H9 (cell line): ENCODE results near the gene RSF1. TPM values are rescaled to one million over a fixed set of nuclear protein-coding genes. Genes with fewer than 3 reads are reported as not detected.

ENCODE experiments used
- DNase-seq: peaks from one replicate; pipeline ENCODE4 v3.0.0-alpha.2; 2017
- H2AFZ ChIP-seq: one replicate; pipeline ENCODE4 v1.6.1; 2013; ENCODE audit warnings: mild to moderate bottlenecking, low read length, control low read depth, moderate library complexity
- H2AK5ac ChIP-seq: 2 replicates; pipeline ENCODE4 v1.6.1; 2013; ENCODE audit warnings: low read length, control low read depth, mixed read lengths; ENCODE audit not compliant: insufficient read length
- H2BK120ac ChIP-seq: one replicate; pipeline ENCODE4 v1.6.1; 2013; ENCODE audit warnings: low read depth, mild to moderate bottlenecking, low read length, control low read depth, inconsistent platforms; ENCODE audit not compliant: poor library complexity, severe bottlenecking
- H2BK12ac ChIP-seq: 2 replicates; pipeline ENCODE4 v1.6.1; 2013; ENCODE audit warnings: low read length, control low read depth, mixed read lengths, low read depth; ENCODE audit not compliant: insufficient read length
- H2BK15ac ChIP-seq: 2 replicates; pipeline ENCODE4 v1.6.1; 2013; ENCODE audit warnings: low read depth, low read length, control low read depth
- H2BK20ac ChIP-seq: one replicate; pipeline ENCODE4 v1.6.1; 2013; ENCODE audit warnings: low read depth, mild to moderate bottlenecking, low read length, control low read depth, inconsistent platforms; ENCODE audit not compliant: poor library complexity, severe bottlenecking
- H2BK5ac ChIP-seq: 2 replicates; pipeline ENCODE4 v1.6.1; 2013; ENCODE audit warnings: low read length, control low read depth, mixed read lengths; ENCODE audit not compliant: insufficient read length
- H3K14ac ChIP-seq: 2 replicates; pipeline ENCODE4 v1.6.1; 2013; ENCODE audit warnings: low read length, control low read depth; ENCODE audit not compliant: insufficient read depth
- H3K18ac ChIP-seq: 2 replicates; pipeline ENCODE4 v1.6.1; 2013; ENCODE audit warnings: low read depth, mild to moderate bottlenecking, mixed read lengths, low read length, control low read depth; ENCODE audit not compliant: insufficient read length
- H3K23ac ChIP-seq: 2 replicates; pipeline ENCODE4 v1.6.1; 2013; ENCODE audit warnings: low read length, control low read depth, mixed read lengths, low read depth; ENCODE audit not compliant: insufficient read length
- H3K23me2 ChIP-seq: 2 replicates; pipeline ENCODE4 v1.6.1; 2013; ENCODE audit warnings: low read depth, mild to moderate bottlenecking, mixed read lengths, low read length, control low read depth; ENCODE audit not compliant: insufficient read length, poor library complexity, severe bottlenecking
- H3K27ac ChIP-seq: 2 replicates; pipeline ENCODE4 v1.5.1; 2013; ENCODE audit warnings: low read length, control low read depth, mixed read lengths, low read depth; ENCODE audit not compliant: insufficient read length
- H3K27me3 ChIP-seq: 2 replicates; pipeline ENCODE4 v1.6.1; 2013; ENCODE audit warnings: low read length, control low read depth, inconsistent platforms; ENCODE audit not compliant: insufficient read depth
- H3K4ac ChIP-seq: 2 replicates; pipeline ENCODE4 v1.6.1; 2013; ENCODE audit warnings: low read depth, mild to moderate bottlenecking, control low read depth, inconsistent platforms, low read length, moderate library complexity
- H3K4me1 ChIP-seq: 2 replicates; pipeline ENCODE4 v1.6.1; 2013; ENCODE audit warnings: low read length, control low read depth, inconsistent platforms; ENCODE audit not compliant: insufficient read depth
- H3K4me2 ChIP-seq: 2 replicates; pipeline ENCODE4 v1.6.1; 2013; ENCODE audit warnings: low read length, control low read depth, mixed read lengths; ENCODE audit not compliant: insufficient read length, insufficient read depth
- H3K56ac ChIP-seq: 2 replicates; pipeline ENCODE4 v1.6.1; 2013; ENCODE audit warnings: low read depth, mild to moderate bottlenecking, mixed read lengths, low read length, control low read depth; ENCODE audit not compliant: insufficient read length
- H3K79me1 ChIP-seq: 2 replicates; pipeline ENCODE4 v1.6.1; 2013; ENCODE audit warnings: low read depth, mild to moderate bottlenecking, moderate library complexity, low read length, control low read depth, inconsistent platforms; ENCODE audit not compliant: insufficient read depth, poor library complexity, severe bottlenecking
- H3K79me2 ChIP-seq: 2 replicates; pipeline ENCODE4 v1.6.1; 2013; ENCODE audit warnings: low read length, control low read depth, inconsistent platforms; ENCODE audit not compliant: insufficient read depth
- H3K9ac ChIP-seq: 2 replicates; pipeline ENCODE4 v1.6.1; 2013; ENCODE audit warnings: low read length, control low read depth, mixed read lengths; ENCODE audit not compliant: insufficient read length; ENCODE audit errors: extremely low read depth
- H3K9me3 ChIP-seq: one replicate; pipeline ENCODE4 v1.6.1; 2013; ENCODE audit warnings: low read depth, low read length, inconsistent platforms; ENCODE audit not compliant: control insufficient read depth
- H3T11ph ChIP-seq: one replicate; pipeline ENCODE4 v1.6.1; 2013; ENCODE audit warnings: mild to moderate bottlenecking, low read length, control low read depth, inconsistent platforms
- H4K20me1 ChIP-seq: one replicate; pipeline ENCODE4 v1.6.1; 2013; ENCODE audit not compliant: control insufficient read depth, insufficient read length, insufficient read depth
- H4K5ac ChIP-seq: 2 replicates; pipeline ENCODE4 v1.6.1; 2013; ENCODE audit warnings: low read depth, mild to moderate bottlenecking, mixed read lengths, low read length, control low read depth; ENCODE audit not compliant: insufficient read length
- H4K8ac ChIP-seq: replicated peaks from 2 replicates; pipeline ENCODE4 v1.6.1; 2013; ENCODE audit warnings: low read length, control low read depth, mixed read lengths, low read depth; ENCODE audit not compliant: insufficient read length
- H4K91ac ChIP-seq: 2 replicates; pipeline ENCODE4 v1.6.1; 2013; ENCODE audit warnings: low read depth, mild to moderate bottlenecking, moderate library complexity, mixed read lengths, low read length, control low read depth; ENCODE audit not compliant: insufficient read length
- H3K27ac Mint-ChIP-seq, 3 experiments: 2 replicates in 2 of 3; 3 replicates in 1 of 3; pipeline ENCODE4 v1.8.0; 2020 to 2021; ENCODE audit warnings: mixed read lengths in 3 of 3, mild to moderate bottlenecking in 1 of 3, moderate library complexity in 1 of 3
- H3K27me3 Mint-ChIP-seq: 2 replicates; pipeline ENCODE4 v1.8.0; 2021; ENCODE audit warnings: low read depth, mild to moderate bottlenecking, moderate library complexity, mixed read lengths
- H3K36me3 Mint-ChIP-seq, 3 experiments: 2 replicates in 2 of 3; 3 replicates in 1 of 3; pipeline ENCODE4 v1.8.0; 2020 to 2021; ENCODE audit warnings: low read depth in 3 of 3, mixed read lengths in 3 of 3; ENCODE audit not compliant: insufficient read depth in 1 of 3
- H3K4me1 Mint-ChIP-seq, 2 experiments: 2 replicates each; pipeline ENCODE4 v1.8.0; 2020; ENCODE audit warnings: mixed read lengths in 2 of 2
- H3K4me3 Mint-ChIP-seq, 2 experiments: 2 replicates in 1 of 2; 3 replicates in 1 of 2; pipeline ENCODE4 v1.8.0; 2020 to 2021; ENCODE audit warnings: mild to moderate bottlenecking in 2 of 2, mixed read lengths in 2 of 2, moderate library complexity in 1 of 2
- H3K9me3 Mint-ChIP-seq, 2 experiments: 2 replicates in 1 of 2; 3 replicates in 1 of 2; pipeline ENCODE4 v1.8.0; 2020; ENCODE audit warnings: mild to moderate bottlenecking in 2 of 2, mixed read lengths in 2 of 2, moderate library complexity in 1 of 2
- whole genome bisulfite sequencing: extraction: QIAGEN DNeasy Blood & Tissue Kit; methylation state at CpG from one replicate; pipeline ENCODE4 v1.1.7; 2013; ENCODE audit warnings: missing lambda C conversion rate, low lambda C conversion rate, mixed read lengths; ENCODE audit not compliant: insufficient read length; ENCODE audit errors: extremely low coverage; 5-methylcytosine and 5-hydroxymethylcytosine counted together
- total RNA-seq: library from RNA; stranded (reverse); gene quantifications from 2 replicates; pipeline ENCODE4 v1.2.1, GENCODE V29; 2021
- TF ChIP-seq, protein P1 (sequence below): fragments of 200-600 bp; sonication (generic); conservative IDR thresholded peaks from 3 replicates; pipeline ENCODE4 v1.8.0; 2021; ENCODE audit warnings: antibody characterized with exemption, mild to moderate bottlenecking

Gene RSF1
- total RNA-seq, 1 experiment from 2014 or later, result 82.6 TPM

DNA sequence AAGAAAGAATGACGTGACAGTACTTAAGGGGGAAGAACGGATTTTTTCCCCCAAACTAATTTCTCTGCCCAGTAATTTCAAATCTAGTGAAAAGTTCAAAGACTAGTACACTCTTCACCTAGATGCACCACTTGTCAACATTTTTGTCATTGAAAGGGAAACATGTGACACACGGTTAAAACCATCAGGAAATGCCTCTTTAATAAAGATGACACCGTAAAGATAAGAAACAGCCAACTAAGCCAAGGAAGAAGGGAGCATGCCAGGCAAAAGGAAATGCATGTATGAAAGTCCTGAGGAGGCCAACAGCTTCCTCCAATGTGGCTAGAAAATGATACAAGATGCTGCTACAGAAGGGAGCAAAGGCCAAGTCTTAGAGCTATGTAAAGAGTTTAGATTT is 49.4 kb downstream of the RSF1 start:
- H3K14ac ChIP-seq, result no peak overlapping the region
- Mint-ChIP-seq H3K4me1 (peaks cover 24 to 31% of the 10 kb centered on the region in 2 experiments), H3K27ac (peak overlapping the region in 1 of 3 experiments; percentile 17; a peak in 1 of 7 replicates), H3K27me3 (no peaks in the 10 kb centered on the region), H3K9me3 (no peaks in the 10 kb centered on the region), H3K4me3 (no peak overlapping the region), H3K36me3 (peaks cover 0 to 2% (median 0%) of the 10 kb centered on the region in 3 experiments; a peak in 1 of 7 replicates)
- no peak overlapping the region for H2BK120ac ChIP-seq
- H2BK5ac ChIP-seq, result no peak overlapping the region
- peaks cover 5% of the 10 kb centered on the region for H3K4me1 ChIP-seq
- TF ChIP-seq, protein P1, sequence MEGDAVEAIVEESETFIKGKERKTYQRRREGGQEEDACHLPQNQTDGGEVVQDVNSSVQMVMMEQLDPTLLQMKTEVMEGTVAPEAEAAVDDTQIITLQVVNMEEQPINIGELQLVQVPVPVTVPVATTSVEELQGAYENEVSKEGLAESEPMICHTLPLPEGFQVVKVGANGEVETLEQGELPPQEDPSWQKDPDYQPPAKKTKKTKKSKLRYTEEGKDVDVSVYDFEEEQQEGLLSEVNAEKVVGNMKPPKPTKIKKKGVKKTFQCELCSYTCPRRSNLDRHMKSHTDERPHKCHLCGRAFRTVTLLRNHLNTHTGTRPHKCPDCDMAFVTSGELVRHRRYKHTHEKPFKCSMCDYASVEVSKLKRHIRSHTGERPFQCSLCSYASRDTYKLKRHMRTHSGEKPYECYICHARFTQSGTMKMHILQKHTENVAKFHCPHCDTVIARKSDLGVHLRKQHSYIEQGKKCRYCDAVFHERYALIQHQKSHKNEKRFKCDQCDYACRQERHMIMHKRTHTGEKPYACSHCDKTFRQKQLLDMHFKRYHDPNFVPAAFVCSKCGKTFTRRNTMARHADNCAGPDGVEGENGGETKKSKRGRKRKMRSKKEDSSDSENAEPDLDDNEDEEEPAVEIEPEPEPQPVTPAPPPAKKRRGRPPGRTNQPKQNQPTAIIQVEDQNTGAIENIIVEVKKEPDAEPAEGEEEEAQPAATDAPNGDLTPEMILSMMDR, result no peak
- H3K27ac ChIP-seq, result no peak overlapping the region
- peaks cover 4% of the 10 kb centered on the region; the same call in 1 of the 2 replicates for H3K79me2 ChIP-seq
- no peak for DNase-seq
- H2BK12ac ChIP-seq, result no peak overlapping the region
- H3K9me3 ChIP-seq, result no peaks in the 10 kb centered on the region
- no peak overlapping the region for H4K8ac ChIP-seq
- H3K23ac ChIP-seq, result no peak overlapping the region
- no peak overlapping the region for H3K56ac ChIP-seq
- H2AK5ac ChIP-seq, result no peak overlapping the region
- no peak overlapping the region for H3T11ph ChIP-seq
- H3K27me3 ChIP-seq, result no peaks in the 10 kb centered on the region
- no peaks in the 10 kb centered on the region for H4K20me1 ChIP-seq
- no peak overlapping the region for H2BK20ac ChIP-seq
- H4K91ac ChIP-seq, result no peak overlapping the region
- no peak overlapping the region for H2AFZ ChIP-seq
- H3K79me1 ChIP-seq, result peaks cover 3% of the 10 kb centered on the region
- H3K9ac ChIP-seq, result no peak overlapping the region
- no peaks in the 10 kb centered on the region for H3K23me2 ChIP-seq
- no peak overlapping the region for H3K4me2 ChIP-seq
- H3K18ac ChIP-seq, result no peak overlapping the region
- WGBS, result no CpG with 5 or more reads among the region's 4 CpGs
- no peak overlapping the region for H4K5ac ChIP-seq
- no peak overlapping the region for H2BK15ac ChIP-seq
- no peak overlapping the region for H3K4ac ChIP-seq
